ENCODE measurements around the gene RCC1. TPM values are rescaled to one million over a fixed set of nuclear protein-coding genes. Genes with fewer than 3 reads are reported as not detected.

Gene RCC1
- total and polyA plus RNA-seq, 7 experiments from 2014 or later = 9.8 to 60.7 (median 13.6) TPM

DNA sequence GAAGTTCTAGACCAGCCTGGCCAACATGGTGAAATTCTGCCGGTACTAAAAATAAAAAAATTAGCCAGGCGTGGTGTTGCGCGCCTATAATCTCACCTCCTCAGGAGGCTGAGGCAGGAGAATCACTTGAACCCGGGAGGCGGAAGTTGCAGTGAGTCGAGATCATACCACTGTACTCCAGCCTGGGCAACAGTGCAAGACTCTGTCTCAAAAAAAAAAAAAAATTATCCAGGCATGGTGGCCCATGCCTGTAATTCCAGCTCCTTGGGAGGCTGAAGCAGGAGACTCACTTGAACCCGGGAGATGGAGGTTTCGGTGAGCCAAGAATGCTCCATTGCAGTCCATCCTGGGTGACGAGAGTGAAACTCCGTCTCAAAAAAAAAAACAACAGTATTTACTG, 67.7 kb downstream of the RCC1 start:
- no peak for ATAC-seq
- no peak overlapping the region for H3K27ac Mint-ChIP-seq
- H3K9me3 Mint-ChIP-seq = no peaks in the 10 kb centered on the region
- H3K4me3 Mint-ChIP-seq = no peak overlapping the region
- Histone ChIP-seq H3K27me3 (ENCODE audit: control insufficient read depth in 2 of 2, insufficient read depth in 2 of 2, low read length in 2 of 2) (no peaks in the 10 kb centered on the region), H3K4me3 (ENCODE audit: low read length) (no peak overlapping the region), H3K4me1 (ENCODE audit: control insufficient read depth in 2 of 2, insufficient read depth in 2 of 2, low read length in 2 of 2) (no peaks in the 10 kb centered on the region), H3K36me3 (ENCODE audit: control insufficient read depth in 2 of 3, insufficient read depth in 3 of 3, low read length in 3 of 3) (peaks cover 0 to 59% (median 15%) of the 10 kb centered on the region in 3 experiments), H3K9me3 (ENCODE audit: control insufficient read depth in 2 of 3, low read length in 3 of 3) (no peaks in the 10 kb centered on the region), H3K27ac (ENCODE audit: low read depth, low read length) (no peak overlapping the region)
- CTCF ChIA-PET = no interaction called here
- intact Hi-C loops (cut with micrococcal nuclease) = no loop called here
- H3K27me3 Mint-ChIP-seq = no peaks in the 10 kb centered on the region
- peaks cover 2 to 13% (median 8%) of the 10 kb centered on the region in 7 donors for H3K4me1 Mint-ChIP-seq
- POLR2A ChIA-PET = no interaction called here
- no peak for DNase-seq
- peaks cover 0 to 36% (median 15%) of the 10 kb centered on the region in 5 donors for H3K36me3 Mint-ChIP-seq

DNA sequence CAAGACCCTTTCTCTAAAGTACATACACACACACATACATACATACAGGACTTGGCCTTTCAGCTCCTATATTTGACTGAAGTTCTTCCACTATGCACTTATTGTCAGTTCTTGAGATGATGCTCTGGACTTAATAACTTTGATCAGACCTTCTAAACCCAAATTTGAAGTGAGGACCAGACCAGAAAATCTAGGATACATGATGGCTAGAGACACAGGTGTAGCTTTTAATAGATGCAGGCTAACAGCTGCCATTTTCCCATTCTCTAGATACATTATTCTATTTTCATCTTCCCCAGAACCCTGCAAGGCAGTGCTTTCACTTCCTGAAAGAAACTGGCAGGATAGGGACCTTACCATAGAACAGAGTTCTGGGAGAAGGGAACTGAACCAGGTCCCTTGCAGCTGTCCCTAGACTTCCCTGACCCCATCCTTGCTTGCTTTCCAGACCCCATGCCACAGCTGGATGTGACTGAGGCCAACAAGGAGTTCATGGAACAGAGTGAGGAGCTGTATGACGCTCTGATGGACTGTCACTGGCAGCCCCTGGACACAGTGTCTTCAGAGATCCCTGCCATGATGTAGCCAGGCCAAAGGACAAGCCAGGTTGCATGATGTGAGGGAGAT, 71.3 kb downstream of the RCC1 start:
- H3K27me3 ChIP-seq (ENCODE audit: control insufficient read depth in 2 of 2, insufficient read depth in 2 of 2, low read length in 2 of 2) = no peaks in the 10 kb centered on the region
- no peak overlapping the region for H3K4me3 ChIP-seq (ENCODE audit: low read length)
- H3K27ac ChIP-seq (ENCODE audit: low read depth, low read length) = no peak overlapping the region
- no peak for ATAC-seq
- Mint-ChIP-seq H3K9me3 (peaks cover 0 to 4% (median 0%) of the 10 kb centered on the region in 11 donors), H3K27me3 (no peaks in the 10 kb centered on the region), H3K4me1 (peaks cover 18 to 39% (median 29%) of the 10 kb centered on the region in 7 donors), H3K36me3 (peaks cover 0 to 38% (median 27%) of the 10 kb centered on the region in 5 donors), H3K27ac (peak overlapping the region in 4 of 9 donors; percentile 8 to 62 (median 47)), H3K4me3 (no peak overlapping the region)
- CTCF ChIA-PET = interaction anchor here (0.5 kb wide), 1 partner anchor 12 kb away, joined by 3 read pairs; no protein-coding TSS in a partner anchor
- POLR2A ChIA-PET = interaction anchor here (0.7 to 7.3 kb wide), 5 partner anchors 25 to 71 kb away, joined by 3 to 106 read pairs (median 5); partner anchors contain the start of genes RCC1 and RNU11
- peaks cover 11 to 55% (median 26%) of the 10 kb centered on the region in 3 experiments for H3K36me3 ChIP-seq (ENCODE audit: control insufficient read depth in 2 of 3, insufficient read depth in 3 of 3, low read length in 3 of 3)
- no peaks in the 10 kb centered on the region for H3K9me3 ChIP-seq (ENCODE audit: control insufficient read depth in 2 of 3, low read length in 3 of 3)
- intact Hi-C loops (cut with micrococcal nuclease) = no loop called here
- DNase-seq = no peak
- H3K4me1 ChIP-seq (ENCODE audit: control insufficient read depth in 2 of 2, insufficient read depth in 2 of 2, low read length in 2 of 2) = peaks cover 19 to 20% of the 10 kb centered on the region in 2 donors

DNA sequence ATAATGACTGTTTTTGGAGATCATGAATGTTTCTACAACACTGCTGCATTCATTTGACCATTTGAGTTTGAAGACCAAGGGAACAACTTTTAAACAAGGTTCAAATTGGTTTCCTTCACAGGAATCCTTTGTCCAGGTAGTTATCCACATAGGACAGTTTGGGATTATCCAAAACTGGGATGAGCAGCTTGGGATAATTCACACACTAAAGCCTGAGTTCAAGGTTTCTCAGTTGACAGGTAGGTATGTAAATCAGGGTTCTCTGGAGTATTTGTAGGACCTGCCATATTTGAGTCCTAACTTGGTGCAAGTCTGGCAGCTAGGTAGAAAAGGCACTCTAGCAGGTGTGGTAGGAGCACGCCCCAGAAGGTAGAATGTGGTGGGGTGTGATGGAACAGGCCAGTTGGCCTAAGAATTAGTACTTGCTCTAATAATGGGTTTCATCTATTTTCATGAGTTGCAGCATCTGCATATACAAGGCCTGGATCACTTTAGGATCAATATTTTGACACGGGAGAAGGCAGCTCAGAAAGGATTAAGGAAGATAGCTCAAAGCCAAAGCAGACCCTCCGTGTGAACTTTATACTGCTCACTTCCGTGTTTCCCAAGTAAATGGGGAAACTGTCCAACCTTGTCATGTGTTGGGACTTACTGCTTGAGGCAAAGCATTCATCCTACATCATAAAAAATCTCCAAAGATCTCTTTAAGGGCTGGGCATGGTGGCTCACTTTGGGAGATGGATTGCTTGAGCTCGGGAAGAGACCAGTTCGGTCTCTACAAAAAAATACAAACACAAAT, 72.1 kb downstream of the RCC1 start:
- H3K4me1 Mint-ChIP-seq = peaks cover 20 to 44% (median 34%) of the 10 kb centered on the region in 7 donors
- H3K36me3 ChIP-seq (ENCODE audit: control insufficient read depth in 2 of 3, insufficient read depth in 3 of 3, low read length in 3 of 3) = peaks cover 11 to 54% (median 26%) of the 10 kb centered on the region in 3 experiments
- H3K4me3 Mint-ChIP-seq = peak overlapping the region in 2 of 10 donors; percentile 16 to 39

DNA sequence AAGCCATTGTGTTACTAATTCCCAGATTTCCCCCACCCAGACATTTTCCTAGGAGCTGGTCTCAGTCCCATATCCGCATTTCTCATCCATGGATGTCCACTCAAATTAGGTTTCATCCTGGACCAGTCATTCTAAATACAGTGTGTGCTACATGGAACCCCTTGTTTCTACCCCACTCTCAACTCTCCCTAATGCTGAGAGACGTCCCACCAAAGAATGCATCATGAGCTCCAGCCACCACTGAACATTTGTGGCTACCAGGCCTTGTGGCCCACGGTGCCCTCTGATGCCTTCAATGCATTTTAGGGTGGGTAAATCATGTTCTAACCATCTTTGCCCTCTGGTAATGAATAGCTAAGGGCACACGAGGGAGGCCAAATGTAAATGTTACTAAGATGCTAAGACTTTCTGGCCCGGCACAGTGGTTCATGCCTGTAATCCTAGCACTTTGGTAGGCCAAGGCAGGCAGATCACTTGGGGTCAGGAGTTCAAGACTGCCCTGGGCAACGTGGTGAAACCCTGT, 72.9 kb downstream of the RCC1 start:
- ChIA-PET CTCF (no interaction called here), POLR2A (interaction anchor here (0.5 to 7.3 kb wide), 10 partner anchors 8 to 157 kb away, joined by 3 to 109 read pairs (median 12); partner anchors contain the start of genes GMEB1, RCC1, RNU11 and TAF12)
- intact Hi-C loops (cut with micrococcal nuclease) = no loop called here
- Mint-ChIP-seq H3K9me3 (peaks cover 0 to 4% (median 0%) of the 10 kb centered on the region in 11 donors), H3K27ac (peak overlapping the region in 5 of 9 donors; percentile 46 to 73 (median 56)), H3K4me1 (peaks cover 22 to 48% (median 37%) of the 10 kb centered on the region in 7 donors), H3K27me3 (no peaks in the 10 kb centered on the region), H3K4me3 (peak overlapping the region in 6 of 10 donors; percentile 15 to 94 (median 31)), H3K36me3 (peaks cover 0 to 38% (median 27%) of the 10 kb centered on the region in 5 donors)
- ATAC-seq = no peak
- H3K4me3 ChIP-seq (ENCODE audit: low read length) = no peak overlapping the region
- no peak for DNase-seq
- H3K4me1 ChIP-seq (ENCODE audit: control insufficient read depth in 2 of 2, insufficient read depth in 2 of 2, low read length in 2 of 2) = peaks cover 20 to 23% of the 10 kb centered on the region in 2 donors
- no peaks in the 10 kb centered on the region for H3K9me3 ChIP-seq (ENCODE audit: control insufficient read depth in 2 of 3, low read length in 3 of 3)
- no peak overlapping the region for H3K27ac ChIP-seq (ENCODE audit: low read depth, low read length)
- no peaks in the 10 kb centered on the region for H3K27me3 ChIP-seq (ENCODE audit: control insufficient read depth in 2 of 2, insufficient read depth in 2 of 2, low read length in 2 of 2)
- peaks cover 11 to 51% (median 26%) of the 10 kb centered on the region in 3 experiments for H3K36me3 ChIP-seq (ENCODE audit: control insufficient read depth in 2 of 3, insufficient read depth in 3 of 3, low read length in 3 of 3)

More for the DNA sequence above, 72.1 kb downstream of the RCC1 start:
- Mint-ChIP-seq H3K27me3 (no peaks in the 10 kb centered on the region), H3K27ac (peak overlapping the region in 6 of 9 donors; percentile 11 to 73 (median 42)), H3K9me3 (peaks cover 0 to 4% (median 0%) of the 10 kb centered on the region in 11 donors), H3K36me3 (peaks cover 0 to 38% (median 27%) of the 10 kb centered on the region in 5 donors)
- peaks cover 20 to 23% of the 10 kb centered on the region in 2 donors for H3K4me1 ChIP-seq (ENCODE audit: control insufficient read depth in 2 of 2, insufficient read depth in 2 of 2, low read length in 2 of 2)
- no peak for DNase-seq
- H3K27me3 ChIP-seq (ENCODE audit: control insufficient read depth in 2 of 2, insufficient read depth in 2 of 2, low read length in 2 of 2) = no peaks in the 10 kb centered on the region
- POLR2A ChIA-PET = interaction anchor here (0.7 to 7.3 kb wide), 6 partner anchors 19 to 70 kb away, joined by 3 to 109 read pairs (median 20); partner anchors contain the start of genes RCC1, RNU11 and TRNAU1AP
- H3K4me3 ChIP-seq (ENCODE audit: low read length) = no peak overlapping the region
- H3K27ac ChIP-seq (ENCODE audit: low read depth, low read length) = no peak overlapping the region
- intact Hi-C loops (cut with micrococcal nuclease) = no loop called here
- ATAC-seq = no peak
- no peaks in the 10 kb centered on the region for H3K9me3 ChIP-seq (ENCODE audit: control insufficient read depth in 2 of 3, low read length in 3 of 3)
- CTCF ChIA-PET = no interaction called here

DNA sequence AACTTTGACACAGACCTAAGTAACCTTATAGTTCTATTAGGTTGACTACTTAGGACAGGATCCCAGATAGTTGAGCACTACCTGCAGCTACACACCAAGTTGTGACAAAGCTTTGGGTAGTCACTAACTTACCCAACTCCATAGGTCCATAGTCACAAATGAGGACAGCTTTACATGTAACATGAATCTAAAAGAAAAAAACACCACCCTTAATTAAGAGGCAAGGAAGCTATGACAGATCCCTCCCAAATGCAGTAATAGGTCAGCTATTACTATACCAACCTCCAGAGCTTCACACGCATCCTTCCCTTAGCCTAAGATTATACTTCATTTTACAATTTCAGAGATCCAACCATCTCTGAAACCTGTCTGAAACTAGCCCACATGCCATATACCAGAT, 73.6 kb downstream of the RCC1 start:
- no peak for DNase-seq
- ATAC-seq = no peak
- peaks cover 11 to 48% (median 26%) of the 10 kb centered on the region in 3 experiments for H3K36me3 ChIP-seq (ENCODE audit: control insufficient read depth in 2 of 3, insufficient read depth in 3 of 3, low read length in 3 of 3)
- H3K27ac Mint-ChIP-seq = peak overlapping the region; percentile 65 to 96 (median 85)
- intact Hi-C loops (cut with micrococcal nuclease) = no loop called here
- H3K4me1 Mint-ChIP-seq = peaks cover 22 to 48% (median 37%) of the 10 kb centered on the region in 7 donors
- peak overlapping the region; percentile 84 for H3K27ac ChIP-seq (ENCODE audit: low read depth, low read length)
- H3K36me3 Mint-ChIP-seq = peaks cover 0 to 38% (median 27%) of the 10 kb centered on the region in 5 donors
- no peak overlapping the region for H3K4me3 ChIP-seq (ENCODE audit: low read length)
- ChIA-PET POLR2A (interaction anchor here (0.5 to 7.3 kb wide), 16 partner anchors 9 to 1378 kb away, joined by 3 to 109 read pairs (median 4); partner anchors contain the start of genes GMEB1, MED18, RCC1 and RNU11), CTCF (interaction anchor here (1.0 kb wide), 1 partner anchor 298 kb away, joined by 3 read pairs; no protein-coding TSS in a partner anchor)
- peaks cover 0 to 4% (median 0%) of the 10 kb centered on the region in 11 donors for H3K9me3 Mint-ChIP-seq
- H3K4me1 ChIP-seq (ENCODE audit: control insufficient read depth in 2 of 2, insufficient read depth in 2 of 2, low read length in 2 of 2) = peaks cover 20 to 23% of the 10 kb centered on the region in 2 donors
- no peaks in the 10 kb centered on the region for H3K27me3 ChIP-seq (ENCODE audit: control insufficient read depth in 2 of 2, insufficient read depth in 2 of 2, low read length in 2 of 2)
- no peaks in the 10 kb centered on the region for H3K9me3 ChIP-seq (ENCODE audit: control insufficient read depth in 2 of 3, low read length in 3 of 3)
- H3K27me3 Mint-ChIP-seq = no peaks in the 10 kb centered on the region
- H3K4me3 Mint-ChIP-seq = peak overlapping the region; percentile 94 to 99 (median 97)

Measured in naive thymus-derived CD4-positive, alpha-beta T cell (primary cell).